Gastroesophageal sphincter (tissue), 4 donors: Measurements from ENCODE around the gene PLEKHO2. TPM values are rescaled to one million over a fixed set of nuclear protein-coding genes. Genes with fewer than 3 reads are reported as not detected.

Experiments
- ATAC-seq: fragments of 150-250 bp; one replicate; pipeline ENCODE4 v1.9.1; 2016; ENCODE audit warnings: mild to moderate bottlenecking, moderate library complexity
- H3K27ac ChIP-seq, 4 donors: fragments of 200-600 bp; sonication (generic) in 3 of 4; 1 replicate in 3 of 4; 2 replicates in 1 of 4; pipeline ENCODE4 v1.5.1; 2016 to 2019
- H3K27me3 ChIP-seq: fragments of 200-600 bp; sonication (generic); one replicate; pipeline ENCODE4 v1.5.1; 2019
- H3K36me3 ChIP-seq, 2 donors: fragments of 200-600 bp; sonication (generic); one replicate each; pipeline ENCODE4 v1.5.1; 2019; ENCODE audit warnings: control low read depth in 1 of 2
- H3K4me1 ChIP-seq, 3 donors: fragments of 200-600 bp; sonication (generic); 1 replicate in 2 of 3; 2 replicates in 1 of 3; pipeline ENCODE4 v1.5.1; 2016 to 2019; ENCODE audit warnings: control low read depth in 2 of 3
- H3K4me3 ChIP-seq, 2 donors: fragments of 200-600 bp; sonication (generic); one replicate each; pipeline ENCODE4 v1.5.1; 2019; ENCODE audit warnings: mild to moderate bottlenecking in 1 of 2, moderate library complexity in 1 of 2
- H3K9me3 ChIP-seq, 3 donors: fragments of 200-600 bp; sonication (generic); one replicate each; pipeline ENCODE4 v1.5.1; 2017 to 2019; ENCODE audit warnings: control low read depth in 2 of 3
- CTCF ChIP-seq, 4 experiments: fragments of 200-600 bp in 2 of 4; fragments of 450-650 bp in 2 of 4; sonication (generic) in 1 of 4; IDR thresholded peaks; one replicate each; pipeline ENCODE4 v1.5.1; 2017 to 2019; ENCODE audit warnings: antibody characterized with exemption in 4 of 4, mild to moderate bottlenecking in 2 of 4, moderate library complexity in 2 of 4
- EP300 ChIP-seq: sonication (generic); formaldehyde crosslinking; IDR thresholded peaks from one replicate; pipeline ENCODE4 v1.6.1; 2017; ENCODE audit warnings: antibody characterized with exemption, mild to moderate bottlenecking
- POLR2A ChIP-seq, 2 donors: fragments of 450-650 bp; IDR thresholded peaks; one replicate each; pipeline ENCODE4 v1.6.1; 2017; ENCODE audit warnings: antibody characterized with exemption in 2 of 2, mild to moderate bottlenecking in 2 of 2, moderate library complexity in 1 of 2
- POLR2AphosphoS5 ChIP-seq: sonication (generic); formaldehyde crosslinking; IDR thresholded peaks from one replicate; pipeline ENCODE4 v1.6.1; 2017; ENCODE audit warnings: antibody characterized with exemption
- WGBS, 2 donors: methylation state at CpG; one replicate each; pipeline ENCODE4 v1.1.5; 2018; ENCODE audit warnings: low coverage in 1 of 2; 5-methylcytosine and 5-hydroxymethylcytosine counted together
- total RNA-seq, 4 donors: library from RNA; depleted of rRNA; stranded (reverse); fragments of >200 nt; gene quantifications; one replicate each; pipeline ENCODE4 v1.1.0, GENCODE V29; 2016

Gene PLEKHO2
- total RNA-seq, 4 donors from 2014 or later = 27.1 to 47.9 (median 43.1) TPM

- TF ChIP-seq POLR2A (IDR thresholded peaks at IDR 0.05) (no peak), EP300 (no peak), CTCF (IDR thresholded peaks at IDR 0.05) (no peak), POLR2AphosphoS5 (no peak)
- no peaks in the 10 kb centered on the region for H3K36me3 ChIP-seq
- H3K27ac ChIP-seq = no peak overlapping the region
- H3K27me3 ChIP-seq = no peaks in the 10 kb centered on the region
- no peak overlapping the region for H3K4me3 ChIP-seq
- 59 to 82% methylated on average over 3 to 5 of the region's 13 CpGs for WGBS, 2 donors
- no peak for ATAC-seq
- H3K9me3 ChIP-seq = no peaks in the 10 kb centered on the region
- peaks cover 0 to 26% (median 4%) of the 10 kb centered on the region in 3 donors for H3K4me1 ChIP-seq
These were observed 74.0 kb downstream of the PLEKHO2 start for GRCh38 chr15:64915518-64916227.

- Histone ChIP-seq H3K9me3 (no peaks in the 10 kb centered on the region), H3K27ac (no peak overlapping the region), H3K36me3 (no peaks in the 10 kb centered on the region), H3K4me1 (peaks cover 0 to 20% (median 4%) of the 10 kb centered on the region in 3 donors), H3K27me3 (no peaks in the 10 kb centered on the region), H3K4me3 (no peak overlapping the region)
- WGBS, 2 donors = 86% methylated on average over 1 of the region's 2 CpGs; no CpG with 5 or more reads in 1 of the 2 donors
- TF ChIP-seq CTCF (IDR thresholded peaks at IDR 0.05) (no peak), POLR2AphosphoS5 (no peak), EP300 (no peak), POLR2A (IDR thresholded peaks at IDR 0.05) (no peak)
- no peak for ATAC-seq
These were observed 74.7 kb downstream of the PLEKHO2 start for GRCh38 chr15:64916365-64916764.

- TF ChIP-seq CTCF (IDR thresholded peaks at IDR 0.05) = no peak
- TF ChIP-seq POLR2A (IDR thresholded peaks at IDR 0.05) = no peak
- ATAC-seq = no peak
- Histone ChIP-seq H3K9me3 (no peaks in the 10 kb centered on the region), H3K4me1 (peaks cover 0 to 20% (median 5%) of the 10 kb centered on the region in 3 donors), H3K27me3 (no peaks in the 10 kb centered on the region), H3K27ac (no peak overlapping the region), H3K4me3 (no peak overlapping the region), H3K36me3 (no peaks in the 10 kb centered on the region)
- no CpG with 5 or more reads among the region's 9 CpGs for WGBS, 2 donors
These were observed 75.5 kb downstream of the PLEKHO2 start for GRCh38 chr15:64917211-64917610.

Other genes with a start within 250 kb of the PLEKHO2 start
- gene RBPMS2, start 66.3 kb upstream of the PLEKHO2 start, total RNA-seq = 10 to 100 TPM; 14.6 to 47.8 (median 33.9) TPM
- gene PIF1, start 16.3 kb upstream of the PLEKHO2 start, total RNA-seq = 1 to 10 TPM; 1.6 to 3.4 (median 2.3) TPM
- 10 to 100 TPM in 2 of 4 donors, 1 to 10 TPM in 2; 4.6 to 15.6 (median 8.5) TPM for gene ANKDD1A, start 70.0 kb downstream of the PLEKHO2 start, total RNA-seq
- 10 to 100 TPM; 79.1 to 94.9 (median 86.9) TPM for gene SPG21, start 148.0 kb downstream of the PLEKHO2 start, total RNA-seq
- gene MTFMT, start 187.7 kb downstream of the PLEKHO2 start, total RNA-seq = 10 to 100 TPM; 21.1 to 36.9 (median 29.4) TPM
- gene SLC51B, start 203.5 kb downstream of the PLEKHO2 start, total RNA-seq = not detected
- gene RASL12, start 226.1 kb downstream of the PLEKHO2 start, total RNA-seq = 100 to 1,000 TPM in 3 of 4 donors, 10 to 100 TPM in 1; 43.2 to 244 (median 179) TPM
- gene KBTBD13, start 234.8 kb downstream of the PLEKHO2 start, total RNA-seq = not detected